ENCODE results near the gene TUT1.
A peak's percentile ranks its signal among the peaks of the same experiment; 100 is the strongest.

Gene TUT1

GRCh38 chr11:62546929-62547625 lies 44.2 kb downstream of the TUT1 start:
- H3K4me3 ChIP-seq (ENCODE audit: control insufficient read depth, low read depth, low read length), result peak overlapping the region; percentile 98
- DNase-seq (ENCODE audit: low read depth), result peak; percentile 64
- TF ChIP-seq CTCF (conservative IDR thresholded peaks at IDR 0.05; ENCODE audit: control insufficient read depth, insufficient read depth, low read depth, low read length), result no peak

GRCh38 chr11:62546244-62546928 lies 44.9 kb downstream of the TUT1 start, which contains the start of gene AHNAK:
Gene AHNAK (minus strand): TSS chr11:62546806. CDS start chr11:62536098, 10,708 bp downstream.
- no peak for DNase-seq (ENCODE audit: low read depth)
- TF ChIP-seq CTCF (conservative IDR thresholded peaks at IDR 0.05; ENCODE audit: control insufficient read depth, insufficient read depth, low read depth, low read length), result no peak
- peak within 1 kb of the TSS; percentile 98 for H3K4me3 ChIP-seq (ENCODE audit: control insufficient read depth, low read depth, low read length)

- no peak for TF ChIP-seq CTCF (conservative IDR thresholded peaks at IDR 0.05; ENCODE audit: control insufficient read depth, insufficient read depth, low read depth, low read length)
- DNase-seq (ENCODE audit: low read depth), result peak; percentile 93
- peak overlapping the region; percentile 98 for H3K4me3 ChIP-seq (ENCODE audit: control insufficient read depth, low read depth, low read length)
Observed at GRCh38 chr11:62545437-62546243, 45.7 kb downstream of the TUT1 start.

- peak overlapping the region; percentile 98 for H3K4me3 ChIP-seq (ENCODE audit: control insufficient read depth, low read depth, low read length)
- TF ChIP-seq CTCF (conservative IDR thresholded peaks at IDR 0.05; ENCODE audit: control insufficient read depth, insufficient read depth, low read depth, low read length), result no peak
- no peak for DNase-seq (ENCODE audit: low read depth)
Observed at GRCh38 chr11:62544581-62545436, 46.5 kb downstream of the TUT1 start.

- peak overlapping the region; percentile 98 for H3K4me3 ChIP-seq (ENCODE audit: control insufficient read depth, low read depth, low read length)
- TF ChIP-seq CTCF (conservative IDR thresholded peaks at IDR 0.05; ENCODE audit: control insufficient read depth, insufficient read depth, low read depth, low read length), result no peak
- DNase-seq (ENCODE audit: low read depth), result no peak
Observed at GRCh38 chr11:62543680-62544444, 47.5 kb downstream of the TUT1 start.
